ENCODE measurements around the gene SETBP1. TPM values are rescaled to one million over a fixed set of nuclear protein-coding genes. Genes with fewer than 3 reads are reported as not detected.

The SETBP1 gene
- total RNA-seq, 1 experiment from 2014 or later = 0.05 TPM

DNA sequence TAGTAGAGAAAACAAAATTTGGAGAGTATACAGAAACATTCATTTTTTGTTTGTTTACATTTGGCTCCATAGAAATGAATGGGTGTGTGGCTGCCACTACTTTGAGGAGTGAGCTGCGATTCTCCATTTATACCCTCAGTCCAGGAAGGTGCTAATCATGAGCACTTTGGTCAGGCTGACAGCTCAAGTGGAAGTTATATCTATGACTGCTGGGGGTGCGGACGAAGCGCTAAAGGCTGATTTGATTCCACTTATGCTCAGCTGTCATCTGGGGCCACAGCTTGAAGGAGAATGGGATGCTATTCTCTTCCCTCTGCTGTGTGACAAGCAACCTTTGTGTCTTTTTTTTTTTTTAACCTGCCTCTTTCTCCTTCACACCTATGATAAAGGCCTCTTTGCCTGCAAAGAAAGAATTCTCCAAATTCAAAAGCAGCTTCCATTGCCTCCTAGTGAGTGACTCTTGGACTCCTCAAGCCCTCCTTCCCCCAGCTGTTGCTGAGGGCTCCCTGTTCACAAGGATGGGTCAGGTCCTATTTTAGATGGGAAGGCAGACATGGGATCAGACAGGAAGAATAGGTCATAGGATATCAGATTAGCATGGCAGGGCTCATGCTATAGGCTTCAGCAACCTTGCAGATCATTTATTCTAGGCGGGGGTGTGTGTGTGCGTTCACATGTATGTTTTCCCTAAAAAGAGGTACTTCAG, 201.6 kb downstream of the SETBP1 start:
- H3K4me3 ChIP-seq (replicated peaks in 1 of 2; ENCODE audit: low read depth in 1 of 2, low read length in 2 of 2) = no peak overlapping the region
- ChIA-PET CTCF (no interaction called here), POLR2A (no interaction called here), RAD21 (ENCODE audit: low non-redundant PET in 1 of 2, low total read pairs in 2 of 2, uncharacterized antibody in 2 of 2, unreplicated experiment in 2 of 2) (no interaction called here)
- ATAC-seq (no peak), DNase-seq (ENCODE audit: low read depth, low spot score) (no peak)
- H3K4me1 ChIP-seq (ENCODE audit: control insufficient read depth in 1 of 2, insufficient read depth in 2 of 2, low read length in 2 of 2) = no peaks in the 10 kb centered on the region
- no peak overlapping the region for H3K9ac ChIP-seq (ENCODE audit: low read length)
- H3K36me3 ChIP-seq (ENCODE audit: control insufficient read depth in 1 of 2, insufficient read depth in 2 of 2, low read length in 2 of 2) = no peaks in the 10 kb centered on the region
- H3K9me2 ChIP-seq (ENCODE audit: insufficient read depth) = no peaks in the 10 kb centered on the region
- H3K27ac ChIP-seq (ENCODE audit: low read depth, low read length) = no peak overlapping the region
- H3K79me2 ChIP-seq (ENCODE audit: insufficient read depth, low read length) = no peaks in the 10 kb centered on the region
- H3K27me3 ChIP-seq (ENCODE audit: insufficient read depth, low read length) = no peaks in the 10 kb centered on the region
- H3K9me3 ChIP-seq (ENCODE audit: control insufficient read depth in 1 of 2, insufficient read depth in 1 of 2, low read depth in 1 of 2, low read length in 2 of 2) = peaks cover 22 to 34% of the 10 kb centered on the region in 2 experiments; a peak in 3 of 4 replicates
- TF ChIP-seq POLR2AphosphoS5 (IDR thresholded peaks at IDR 0.05; ENCODE audit: low read depth, low read length) (no peak), CEBPB (IDR thresholded peaks at IDR 0.05; ENCODE audit: low read depth) (no peak), ZFX (IDR thresholded peaks at IDR 0.05) (no peak), CBX3 (IDR thresholded peaks at IDR 0.05; ENCODE audit: low read depth) (no peak), EZH2phosphoT487 (IDR thresholded peaks at IDR 0.05; ENCODE audit: borderline replicate concordance) (no peak), EZH2 (IDR thresholded peaks at IDR 0.05) (no peak), SRF (IDR thresholded peaks at IDR 0.05; ENCODE audit: low read depth) (no peak), SP1 (IDR thresholded peaks at IDR 0.05; ENCODE audit: low read depth) (no peak), ZNF274 (IDR thresholded peaks at IDR 0.05; ENCODE audit: low read depth, low read length) (no peak)
- TF ChIP-seq, protein P1, sequence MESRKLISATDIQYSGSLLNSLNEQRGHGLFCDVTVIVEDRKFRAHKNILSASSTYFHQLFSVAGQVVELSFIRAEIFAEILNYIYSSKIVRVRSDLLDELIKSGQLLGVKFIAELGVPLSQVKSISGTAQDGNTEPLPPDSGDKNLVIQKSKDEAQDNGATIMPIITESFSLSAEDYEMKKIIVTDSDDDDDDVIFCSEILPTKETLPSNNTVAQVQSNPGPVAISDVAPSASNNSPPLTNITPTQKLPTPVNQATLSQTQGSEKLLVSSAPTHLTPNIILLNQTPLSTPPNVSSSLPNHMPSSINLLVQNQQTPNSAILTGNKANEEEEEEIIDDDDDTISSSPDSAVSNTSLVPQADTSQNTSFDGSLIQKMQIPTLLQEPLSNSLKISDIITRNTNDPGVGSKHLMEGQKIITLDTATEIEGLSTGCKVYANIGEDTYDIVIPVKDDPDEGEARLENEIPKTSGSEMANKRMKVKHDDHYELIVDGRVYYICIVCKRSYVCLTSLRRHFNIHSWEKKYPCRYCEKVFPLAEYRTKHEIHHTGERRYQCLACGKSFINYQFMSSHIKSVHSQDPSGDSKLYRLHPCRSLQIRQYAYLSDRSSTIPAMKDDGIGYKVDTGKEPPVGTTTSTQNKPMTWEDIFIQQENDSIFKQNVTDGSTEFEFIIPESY (IDR thresholded peaks at IDR 0.05; ENCODE audit: extremely low read depth, insufficient replicate concordance, low read length) = no peak
- TF ChIP-seq, protein P2, sequence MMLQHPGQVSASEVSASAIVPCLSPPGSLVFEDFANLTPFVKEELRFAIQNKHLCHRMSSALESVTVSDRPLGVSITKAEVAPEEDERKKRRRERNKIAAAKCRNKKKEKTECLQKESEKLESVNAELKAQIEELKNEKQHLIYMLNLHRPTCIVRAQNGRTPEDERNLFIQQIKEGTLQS (IDR thresholded peaks at IDR 0.05) = no peak
- no TSS peak for BruUV-seq (replicated peaks)
- H4K20me1 ChIP-seq (ENCODE audit: insufficient read depth) = no peaks in the 10 kb centered on the region
- H3K4me2 ChIP-seq (ENCODE audit: low read length) = no peak overlapping the region
- intact Hi-C loops (cut with micrococcal nuclease) = no loop called here
- no peak overlapping the region for H2AFZ ChIP-seq (ENCODE audit: low read depth, low read length, poor library complexity, severe bottlenecking)
